Thyroid gland (tissue), 4 donors: ENCODE results near the gene HHAT. TPM values are rescaled to one million over a fixed set of nuclear protein-coding genes. Genes with fewer than 3 reads are reported as not detected.

Experiments
- DNase-seq, 2 donors: peaks; one replicate each; pipeline ENCODE4 v3.0.0-alpha.2; 2019
- H3K27ac ChIP-seq, 3 donors: fragments of 200-600 bp; sonication (generic); 1 replicate in 2 of 3; 2 replicates in 1 of 3; pipeline ENCODE4 v1.5.1; 2016 to 2019; ENCODE audit warnings: mild to moderate bottlenecking in 1 of 3, moderate library complexity in 1 of 3
- H3K27me3 ChIP-seq: fragments of 200-600 bp; sonication (generic); one replicate; pipeline ENCODE4 v1.5.1; 2019
- H3K36me3 ChIP-seq, 2 donors: fragments of 200-600 bp; sonication (generic); one replicate each; pipeline ENCODE4 v1.5.1; 2016 to 2019
- H3K4me1 ChIP-seq, 2 donors: fragments of 200-600 bp; sonication (generic); one replicate each; pipeline ENCODE4 v1.5.1; 2017 to 2019
- H3K4me3 ChIP-seq, 3 donors: fragments of 200-600 bp; sonication (generic); replicated peaks in 1 of 3; 1 replicate in 2 of 3; 2 replicates in 1 of 3; pipeline ENCODE4 v1.5.1; 2016; ENCODE audit warnings: mild to moderate bottlenecking in 1 of 3
- H3K9me3 ChIP-seq: fragments of 200-600 bp; sonication (generic); one replicate; pipeline ENCODE4 v1.5.1; 2017
- CTCF ChIP-seq, 6 experiments: fragments of 200-600 bp in 3 of 6; fragments of 450-650 bp in 3 of 6; sonication (generic) in 3 of 6; IDR thresholded peaks; one replicate each; pipeline ENCODE4 v1.5.1; 2016 to 2019; ENCODE audit warnings: antibody characterized with exemption in 6 of 6, mild to moderate bottlenecking in 2 of 6, inconsistent platforms in 1 of 6, moderate library complexity in 1 of 6
- POLR2A ChIP-seq, 2 donors: fragments of 450-650 bp; IDR thresholded peaks; one replicate each; pipeline ENCODE4 v1.6.1; 2017; ENCODE audit warnings: antibody characterized with exemption in 2 of 2, mild to moderate bottlenecking in 2 of 2, moderate library complexity in 1 of 2
- WGBS, 2 donors: methylation state at CpG; one replicate each; pipeline ENCODE4 v1.1.5; 2017; 5-methylcytosine and 5-hydroxymethylcytosine counted together
- intact Hi-C: fragments of 100-400 bp; cut with DNase I; formaldehyde crosslinking; loops from one replicate; pipeline ENCODE4 v1.15.1; 2023
- total RNA-seq, 4 donors: library from RNA; depleted of rRNA; stranded (reverse); fragments of >200 nt; gene quantifications; one replicate each; pipeline ENCODE4 v1.2.3, GENCODE V29; 2016

The HHAT gene
- total RNA-seq, 4 donors from 2014 or later, result 7.9 to 15.9 (median 10.5) TPM

GRCh38 chr1:210373628-210373877 is 44.9 kb downstream of the HHAT start:
- H3K36me3 ChIP-seq, result no peaks in the 10 kb centered on the region
- H3K27ac ChIP-seq, result no peak overlapping the region
- no peaks in the 10 kb centered on the region for H3K9me3 ChIP-seq
- no peak for TF ChIP-seq CTCF (IDR thresholded peaks at IDR 0.05)
- TF ChIP-seq POLR2A (IDR thresholded peaks at IDR 0.05), result no peak
- 89 to 90% methylated on average over 1 of the region's 1 CpG for WGBS, 2 donors
- DNase-seq, result no peak
- no peak overlapping the region for H3K4me3 ChIP-seq
- intact Hi-C loops, result no loop called here
- H3K4me1 ChIP-seq, result peaks cover 4 to 5% of the 10 kb centered on the region in 2 donors
- no peaks in the 10 kb centered on the region for H3K27me3 ChIP-seq

DNA sequence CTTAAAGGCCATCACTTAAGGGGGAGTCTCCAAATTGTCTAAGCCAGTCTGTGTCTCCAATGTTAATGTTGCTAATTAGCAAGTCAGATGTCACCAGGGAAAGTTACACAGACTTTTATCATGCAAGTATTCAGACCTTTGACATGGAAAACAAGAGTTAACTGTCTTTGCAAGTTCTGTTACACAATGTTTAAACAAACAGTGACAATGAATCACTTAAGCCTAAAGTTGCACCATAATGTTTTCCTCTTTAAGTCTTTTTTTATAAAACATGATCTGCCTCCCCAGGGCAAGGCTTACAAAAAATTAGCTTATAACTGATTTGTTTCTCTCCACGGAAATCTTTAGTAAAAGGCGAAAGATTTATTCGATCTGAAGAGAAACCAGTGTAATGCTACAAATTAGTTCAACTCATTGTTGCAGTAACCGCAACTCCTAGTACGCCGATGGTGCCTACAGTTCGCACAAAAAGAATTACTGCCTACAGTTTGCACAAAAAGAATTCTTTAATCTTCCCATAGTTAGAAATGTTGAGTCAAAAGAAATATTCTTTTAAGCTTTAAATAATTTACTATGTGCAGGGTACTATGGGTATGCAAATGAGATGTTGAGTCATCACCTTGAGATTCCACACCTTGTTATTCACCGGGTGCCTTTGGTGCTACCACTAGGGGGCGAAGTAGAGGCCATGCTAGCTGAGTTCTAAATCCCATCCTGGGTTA is 45.3 kb downstream of the HHAT start:
- peaks cover 4 to 5% of the 10 kb centered on the region in 2 donors for H3K4me1 ChIP-seq
- H3K4me3 ChIP-seq, result no peak overlapping the region
- intact Hi-C loops, result no loop called here
- WGBS, 2 donors, result 46 to 54% methylated on average over 9 of the region's 9 CpGs
- no peaks in the 10 kb centered on the region for H3K36me3 ChIP-seq
- H3K27ac ChIP-seq, result no peak overlapping the region
- no peaks in the 10 kb centered on the region for H3K27me3 ChIP-seq
- TF ChIP-seq POLR2A (IDR thresholded peaks at IDR 0.05), result no peak
- TF ChIP-seq CTCF (IDR thresholded peaks at IDR 0.05), result peak in 5 of 6 experiments; percentile 21 to 45 (median 33)
- DNase-seq, result peak in 1 of 2 donors; percentile 48
- no peaks in the 10 kb centered on the region for H3K9me3 ChIP-seq

GRCh38 chr1:210374600-210374953 is 45.9 kb downstream of the HHAT start:
- intact Hi-C loops, result no loop called here
- no peak for TF ChIP-seq POLR2A (IDR thresholded peaks at IDR 0.05)
- no peak for TF ChIP-seq CTCF (IDR thresholded peaks at IDR 0.05)
- H3K4me1 ChIP-seq, result peaks cover 4 to 5% of the 10 kb centered on the region in 2 donors
- H3K4me3 ChIP-seq, result no peak overlapping the region
- H3K36me3 ChIP-seq, result no peaks in the 10 kb centered on the region
- DNase-seq, result no peak
- no peak overlapping the region for H3K27ac ChIP-seq
- H3K9me3 ChIP-seq, result no peaks in the 10 kb centered on the region
- WGBS, 2 donors, result 57 to 69% methylated on average over 4 of the region's 4 CpGs
- no peaks in the 10 kb centered on the region for H3K27me3 ChIP-seq

- no peak overlapping the region for H3K4me3 ChIP-seq
- H3K27ac ChIP-seq, result no peak overlapping the region
- WGBS, 2 donors, result 69 to 79% methylated on average over 1 of the region's 1 CpG
- intact Hi-C loops, result no loop called here
- H3K4me1 ChIP-seq, result peaks cover 12 to 13% of the 10 kb centered on the region in 2 donors
- no peaks in the 10 kb centered on the region for H3K36me3 ChIP-seq
- TF ChIP-seq CTCF (IDR thresholded peaks at IDR 0.05) (no peak), POLR2A (IDR thresholded peaks at IDR 0.05) (no peak)
- DNase-seq, result no peak
- no peaks in the 10 kb centered on the region for H3K9me3 ChIP-seq
- no peaks in the 10 kb centered on the region for H3K27me3 ChIP-seq
These were observed 48.2 kb downstream of the HHAT start for GRCh38 chr1:210376836-210377372.

DNA sequence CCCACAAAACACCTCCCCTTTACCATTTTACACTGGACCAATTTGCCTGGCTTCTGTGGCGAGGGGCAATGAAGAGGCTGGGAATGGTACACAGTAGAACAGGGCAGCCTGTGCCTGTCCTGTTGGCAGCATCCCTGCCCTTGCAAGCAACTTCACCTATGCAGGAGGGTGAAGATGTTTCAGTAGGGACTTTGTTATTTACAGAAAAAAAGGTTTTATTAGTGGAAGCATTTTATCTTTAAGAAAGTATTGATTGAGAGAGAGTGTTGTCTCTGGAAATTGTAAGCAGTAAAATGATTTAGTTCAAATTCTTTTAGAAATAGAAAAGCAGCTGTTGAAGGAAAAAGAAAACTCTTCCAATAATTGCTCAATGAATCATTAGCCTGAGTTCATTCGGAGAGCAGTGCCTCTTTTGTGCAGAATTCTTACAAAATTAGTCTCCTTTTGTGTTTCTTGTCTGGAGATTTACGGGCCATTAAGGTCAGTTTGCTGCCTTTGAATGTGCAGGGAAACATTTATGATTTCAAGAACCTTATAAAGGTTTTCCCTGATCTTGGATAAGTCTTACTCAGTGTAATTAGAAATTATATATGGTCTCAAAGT is 49.1 kb downstream of the HHAT start:
- Histone ChIP-seq H3K4me1 (peaks cover 19 to 20% of the 10 kb centered on the region in 2 donors), H3K27me3 (no peaks in the 10 kb centered on the region), H3K27ac (no peak overlapping the region), H3K4me3 (no peak overlapping the region), H3K9me3 (no peaks in the 10 kb centered on the region), H3K36me3 (no peaks in the 10 kb centered on the region)
- intact Hi-C loops, result no loop called here
- no peak for DNase-seq
- 86 to 91% methylated on average over 3 of the region's 3 CpGs for WGBS, 2 donors
- TF ChIP-seq CTCF (IDR thresholded peaks at IDR 0.05) (no peak), POLR2A (IDR thresholded peaks at IDR 0.05) (no peak)
